ENCODE data around the gene GALNT9.
A peak's percentile ranks its signal among the peaks of the same experiment; 100 is the strongest.
"Not testable (repeated sequence)": the region's sequence is repeated elsewhere in the genome, so short reads cannot be mapped to it uniquely, and the experiment has no call there.

GALNT9 gene

DNA sequence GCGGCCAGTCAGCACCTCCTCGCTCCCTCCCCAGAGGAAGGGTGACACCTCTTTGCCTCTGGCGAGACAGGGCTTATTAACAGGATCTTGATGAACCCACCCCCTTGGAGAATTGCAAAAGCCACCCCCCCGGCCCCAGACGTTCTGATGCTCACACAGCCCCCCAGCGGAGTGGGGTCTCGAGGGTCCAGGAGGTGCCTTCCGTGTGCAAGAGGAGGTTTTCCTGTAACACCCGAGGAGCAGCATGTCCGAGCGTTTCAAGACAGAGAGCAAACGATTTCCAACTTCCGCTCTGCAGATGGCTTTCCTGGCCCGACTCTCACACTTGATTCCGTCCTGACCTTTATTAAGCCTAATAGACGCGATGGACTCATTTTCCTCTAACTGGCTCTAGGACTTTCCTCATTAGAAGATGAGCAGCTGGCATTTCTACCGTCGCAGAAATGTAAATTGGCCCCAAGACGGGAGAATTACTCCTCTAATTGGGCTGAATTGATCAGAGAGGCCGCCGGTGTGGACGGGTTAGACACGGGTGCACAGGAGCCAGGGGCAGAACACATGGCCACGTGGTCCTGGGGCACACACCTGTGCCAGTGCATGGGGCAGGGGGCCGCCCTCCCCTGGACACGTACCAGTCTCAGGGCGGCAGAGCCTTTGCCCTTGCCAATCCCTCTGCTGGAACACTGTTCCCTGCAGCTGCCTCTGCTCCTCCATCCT lies 100.8 kb downstream of the GALNT9 start:
- no peak for DNase-seq

DNA sequence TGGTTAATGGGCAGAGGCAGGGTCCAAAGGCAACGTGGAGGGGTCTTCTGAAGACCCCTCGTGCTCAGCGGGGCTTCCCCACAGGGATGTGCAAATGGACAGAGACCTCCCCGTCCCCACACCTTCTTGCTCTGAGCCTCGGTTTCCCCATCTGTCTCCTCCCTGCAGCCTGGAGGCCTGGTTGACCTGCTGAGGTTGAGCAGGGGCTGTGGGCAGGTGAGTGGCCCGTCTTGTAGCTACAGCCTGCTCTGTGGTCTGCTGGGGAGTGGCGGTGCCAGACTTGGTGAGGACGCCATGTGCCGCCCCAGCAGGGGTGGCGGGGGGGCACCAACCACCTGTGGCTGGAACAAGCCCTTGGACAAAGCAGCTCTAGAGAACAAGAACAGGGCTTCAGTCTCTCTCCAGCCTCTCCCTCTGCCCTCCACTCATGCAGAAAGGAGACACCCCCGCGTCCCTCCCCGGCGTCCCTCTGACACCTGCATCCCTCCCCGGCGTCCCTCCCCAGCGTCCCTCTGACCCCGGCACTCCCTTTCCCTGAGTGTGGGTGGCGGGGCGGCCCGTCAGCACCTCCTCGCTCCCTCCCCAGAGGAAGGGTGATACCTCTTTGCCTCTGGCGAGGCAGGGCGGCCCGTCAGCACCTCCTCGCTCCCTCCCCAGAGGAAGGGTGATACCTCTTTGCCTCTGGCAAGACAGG lies 101.5 kb downstream of the GALNT9 start:
- DNase-seq = no peak

DNA sequence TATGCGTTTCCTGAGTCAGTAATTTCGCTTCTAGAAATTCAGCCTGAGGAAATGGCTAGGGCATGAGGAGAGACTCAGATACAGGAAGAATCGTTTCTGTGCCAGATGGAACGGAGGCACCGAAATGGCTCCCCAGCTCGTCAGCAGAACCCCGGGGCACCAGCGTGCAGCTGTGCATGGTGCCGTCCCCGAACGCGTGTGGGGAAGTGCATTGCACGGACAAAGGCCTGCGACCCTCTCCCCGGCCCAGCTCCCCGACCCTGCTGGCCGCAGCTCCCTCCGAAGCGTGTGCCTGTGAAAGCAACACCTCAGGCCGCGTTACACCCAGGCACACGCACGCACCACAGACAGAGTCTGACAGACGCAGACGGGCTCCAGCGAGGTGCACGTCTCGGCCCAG lies 102.3 kb downstream of the GALNT9 start:
- no peak for DNase-seq

DNA sequence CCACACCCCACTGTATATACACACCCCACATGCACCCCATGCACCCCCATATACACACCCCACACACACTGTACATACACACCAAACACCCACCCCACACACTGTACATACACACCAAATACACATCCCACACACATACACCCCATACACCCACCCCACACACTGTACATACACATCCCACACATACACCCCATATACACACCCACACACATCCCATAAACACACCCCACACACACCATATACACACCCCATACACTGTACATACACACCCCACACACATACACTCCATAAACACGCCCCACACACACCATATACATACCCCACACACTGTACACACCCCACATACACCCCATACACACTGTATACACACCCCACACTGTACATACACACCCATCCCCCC lies 102.8 kb downstream of the GALNT9 start:
- DNase-seq = no peak

DNA sequence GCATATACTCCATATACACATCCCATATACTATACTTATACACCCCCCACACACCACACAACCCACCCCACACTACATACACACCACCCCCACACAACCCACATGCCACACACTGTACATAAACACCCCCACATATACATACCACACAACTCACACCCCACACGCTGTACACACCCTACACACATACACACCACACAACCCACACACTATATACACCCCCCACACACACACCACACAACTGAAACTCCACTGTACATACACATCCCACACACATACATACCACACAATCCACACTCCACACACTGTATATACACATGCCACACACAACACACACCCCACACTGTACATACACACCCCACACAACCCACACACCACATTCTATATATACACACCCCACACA lies 104.2 kb downstream of the GALNT9 start:
- no peak for DNase-seq

DNA sequence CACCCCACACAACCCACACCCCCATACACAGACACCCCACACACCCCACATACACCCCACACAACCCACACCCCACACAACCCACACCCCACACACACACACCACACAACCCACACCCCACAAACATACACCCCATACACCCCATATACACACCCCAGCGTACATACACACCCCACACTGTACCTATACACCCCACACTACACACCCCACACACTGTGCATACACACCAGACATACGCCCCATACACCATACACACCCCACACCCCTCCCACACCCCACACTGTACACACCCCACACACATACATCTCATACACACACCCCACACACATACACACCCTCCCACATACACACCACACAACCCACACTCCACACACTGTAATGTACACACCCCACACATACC lies 104.9 kb downstream of the GALNT9 start:
- DNase-seq = no peak

DNA sequence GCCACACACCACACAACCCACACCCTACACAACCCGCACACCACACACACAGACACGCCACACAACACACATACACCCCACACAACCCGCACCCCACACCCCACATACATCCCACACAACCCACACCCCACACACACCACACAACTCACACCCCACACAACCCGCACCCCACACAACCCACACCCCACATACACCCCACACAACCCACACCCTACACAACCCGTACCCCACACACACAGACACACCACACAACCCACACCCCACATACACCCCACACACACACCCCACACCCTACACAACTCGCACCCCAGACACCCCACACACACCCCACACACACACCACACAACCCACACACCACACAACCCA lies 106.6 kb downstream of the GALNT9 start:
- DNase-seq = no peak

DNA sequence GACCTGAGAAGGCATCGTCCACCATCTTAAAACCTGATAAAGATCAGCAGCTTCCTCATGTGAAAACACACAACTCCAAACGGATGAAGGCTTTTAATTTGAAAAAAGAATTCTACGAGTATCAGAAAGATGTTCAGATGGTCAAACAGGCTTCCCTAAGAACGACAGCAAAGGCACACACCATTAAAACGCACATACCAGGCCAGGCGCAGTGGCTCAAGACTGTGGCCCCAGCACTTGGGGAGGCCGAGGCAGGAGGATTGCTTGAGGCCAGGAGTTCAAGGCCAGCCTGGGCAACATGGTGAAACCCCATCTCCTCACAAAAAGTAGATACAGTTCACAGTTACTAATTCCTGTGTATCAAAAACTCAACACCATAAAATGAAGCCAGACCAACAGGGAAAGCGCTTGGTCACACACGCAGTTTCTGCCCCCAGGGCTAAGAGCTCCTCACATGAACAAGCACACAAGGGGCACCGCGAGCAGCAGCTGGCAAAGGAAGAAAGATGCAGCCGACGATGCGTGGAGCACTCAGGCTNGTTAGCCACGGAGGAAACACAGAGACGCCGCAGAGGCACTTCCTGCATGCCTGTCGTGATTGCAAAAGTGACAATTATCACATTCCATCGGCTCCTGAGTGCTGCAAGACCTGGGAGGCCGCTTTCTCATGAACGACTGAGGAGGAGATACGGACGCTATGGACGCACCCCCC lies 107.1 kb downstream of the GALNT9 start:
- peak; percentile 53 for DNase-seq

DNA sequence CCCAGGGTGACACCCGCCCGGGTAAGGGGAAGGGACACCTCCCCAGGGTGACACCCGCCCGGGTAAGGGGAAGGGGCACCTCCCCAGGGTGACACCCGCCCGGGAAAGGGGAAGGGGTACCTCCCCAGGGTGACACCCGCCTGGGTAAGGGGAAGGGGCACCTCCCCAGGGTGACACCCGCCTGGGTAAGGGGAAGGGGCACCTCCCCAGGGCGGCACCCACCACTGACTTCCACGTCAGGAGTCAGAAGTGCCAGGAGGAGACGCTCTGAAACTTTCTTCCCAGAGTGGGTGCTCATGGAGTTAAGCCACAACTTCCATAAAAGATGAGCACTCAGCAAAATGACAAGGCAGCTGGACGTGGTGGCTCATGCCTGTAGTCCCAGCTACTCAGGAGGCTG lies 109.6 kb downstream of the GALNT9 start:
- DNase-seq = not testable (repeated sequence)

DNA sequence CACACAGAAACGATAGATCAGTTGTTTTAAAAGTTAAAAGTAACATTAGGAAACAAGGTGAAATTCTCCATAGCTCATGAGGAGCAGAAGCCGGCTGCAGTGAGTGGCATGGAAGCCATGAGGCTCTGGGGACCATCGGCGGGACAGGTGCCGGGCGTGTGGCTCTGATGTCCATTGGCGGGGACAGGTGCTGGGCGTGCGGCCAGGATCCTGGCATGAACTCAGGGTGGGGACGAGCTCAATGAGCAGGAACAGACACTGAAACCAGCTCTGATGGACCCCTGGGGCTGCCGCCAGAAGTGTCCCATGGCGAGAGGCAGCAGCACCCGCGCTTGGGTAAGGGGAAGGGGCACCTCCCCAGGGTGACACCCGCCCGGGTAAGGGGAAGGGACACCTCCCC lies 110.1 kb downstream of the GALNT9 start:
- DNase-seq = no peak

DNA sequence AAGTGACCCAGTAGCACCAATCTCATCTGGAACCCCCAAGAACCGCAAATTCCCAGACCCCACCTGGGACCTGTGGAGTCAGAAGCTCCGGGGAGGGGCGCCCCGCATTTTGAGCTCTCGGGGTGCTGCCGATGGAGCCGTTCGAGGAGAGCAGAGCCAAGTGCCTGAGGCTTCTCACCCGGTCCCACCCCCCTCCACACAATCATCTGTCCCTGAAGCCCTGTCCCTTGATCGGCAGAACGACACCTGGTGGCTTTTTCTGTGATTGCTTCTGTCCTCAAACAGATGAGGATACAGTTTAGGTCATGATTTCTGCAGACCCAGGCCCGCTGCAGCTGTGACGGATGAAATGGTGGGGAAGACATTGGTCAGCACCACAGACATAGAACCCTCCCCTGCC lies 110.5 kb downstream of the GALNT9 start:
- peak; percentile 60 for DNase-seq

DNA sequence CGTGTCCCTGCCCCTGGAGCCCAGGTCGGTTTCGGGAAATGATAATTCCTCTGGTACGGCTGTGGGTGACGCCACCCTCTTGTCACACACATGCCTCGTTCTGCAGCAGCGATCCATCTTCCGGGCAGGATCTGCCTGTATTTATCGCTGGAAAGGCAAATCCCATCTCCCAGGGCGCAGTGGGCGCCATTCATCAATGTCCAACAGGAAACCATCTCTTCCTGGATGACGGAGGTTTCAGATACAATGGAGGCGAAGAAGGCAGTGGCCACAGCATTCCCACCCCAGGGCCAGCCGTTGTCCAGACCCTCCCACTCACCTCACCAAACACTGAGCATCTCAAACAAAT lies 110.9 kb downstream of the GALNT9 start:
- DNase-seq = no peak

DNA sequence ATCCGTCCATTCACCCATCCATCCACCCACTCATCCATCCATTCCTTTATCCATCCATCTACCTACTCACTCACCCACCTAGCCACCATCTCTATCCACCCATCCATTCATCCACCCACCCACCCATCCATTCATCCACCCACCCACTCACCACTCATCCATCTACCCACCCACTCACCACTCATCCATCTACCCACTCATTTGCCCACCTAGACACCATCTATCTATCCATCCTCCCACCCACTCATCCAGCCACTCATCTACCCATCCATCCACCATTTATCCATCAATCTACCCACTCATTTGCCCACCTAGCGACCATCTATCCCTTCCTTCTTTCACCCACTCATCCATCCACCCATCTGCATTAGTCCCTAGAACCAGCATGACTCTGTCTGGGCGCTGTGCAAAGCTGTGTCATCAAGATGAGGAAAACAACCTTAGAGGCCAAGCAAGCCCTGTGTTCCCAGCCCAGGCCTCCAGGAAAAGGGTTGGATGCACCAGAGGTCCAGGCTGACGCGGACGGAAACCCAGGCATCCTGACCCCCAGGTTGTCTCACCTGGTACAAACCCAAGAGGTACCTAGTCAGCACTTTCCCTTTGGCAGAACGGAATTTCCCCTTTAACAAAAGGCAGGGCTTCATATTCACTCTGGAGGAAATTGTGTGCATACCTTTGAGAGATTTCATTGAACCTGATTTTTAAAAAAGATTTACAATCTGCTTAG lies 111.4 kb downstream of the GALNT9 start:
- DNase-seq = no peak

DNA sequence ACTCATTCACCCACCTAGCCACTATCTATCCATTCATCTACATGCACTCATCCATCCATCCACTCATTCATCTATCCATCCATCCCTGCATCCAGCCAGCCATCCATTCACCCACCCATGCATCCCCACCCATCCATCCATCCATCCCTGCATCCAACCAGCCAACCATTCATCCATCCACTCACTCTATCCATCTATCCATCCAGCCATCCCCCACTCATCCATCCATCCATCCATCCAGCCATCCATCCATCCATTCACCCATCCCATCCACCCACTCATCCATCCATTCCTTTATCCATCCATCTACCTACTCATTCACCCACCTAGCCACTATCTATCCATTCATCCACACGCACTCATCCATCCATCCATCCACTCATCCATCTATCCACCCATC lies 112.0 kb downstream of the GALNT9 start:
- DNase-seq = no peak

DNA sequence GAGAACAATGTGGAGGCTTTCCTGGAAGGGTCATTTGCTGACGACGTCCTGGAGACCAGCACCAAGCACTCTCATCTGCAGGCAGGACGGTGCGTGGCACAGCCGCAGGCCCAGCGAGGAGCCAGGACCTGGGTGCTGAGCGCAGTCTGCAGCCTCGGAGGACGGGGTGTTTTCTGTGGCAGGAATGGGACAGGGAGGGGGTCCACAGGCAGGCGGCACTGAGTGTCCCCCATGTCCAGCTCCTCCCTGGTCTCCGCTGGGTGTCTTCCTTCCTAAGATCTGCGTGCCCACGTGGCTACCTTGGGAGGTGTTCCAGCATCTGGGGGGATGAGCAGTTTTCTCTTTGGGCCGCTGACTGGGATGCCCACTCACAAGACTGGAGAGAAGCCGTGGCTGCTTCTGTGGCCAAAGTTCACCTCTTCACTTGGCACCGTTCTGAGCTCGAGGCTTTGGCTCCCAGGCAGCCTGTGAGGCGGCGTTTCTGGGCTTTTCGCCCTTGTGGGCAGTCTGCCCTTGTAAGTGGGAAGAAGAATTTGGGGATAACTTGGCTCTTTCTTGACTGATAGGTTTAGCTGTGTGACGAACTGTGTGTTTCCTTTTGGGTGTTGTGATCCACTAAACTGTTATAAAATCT lies 112.9 kb downstream of the GALNT9 start:
- no peak for DNase-seq

DNA sequence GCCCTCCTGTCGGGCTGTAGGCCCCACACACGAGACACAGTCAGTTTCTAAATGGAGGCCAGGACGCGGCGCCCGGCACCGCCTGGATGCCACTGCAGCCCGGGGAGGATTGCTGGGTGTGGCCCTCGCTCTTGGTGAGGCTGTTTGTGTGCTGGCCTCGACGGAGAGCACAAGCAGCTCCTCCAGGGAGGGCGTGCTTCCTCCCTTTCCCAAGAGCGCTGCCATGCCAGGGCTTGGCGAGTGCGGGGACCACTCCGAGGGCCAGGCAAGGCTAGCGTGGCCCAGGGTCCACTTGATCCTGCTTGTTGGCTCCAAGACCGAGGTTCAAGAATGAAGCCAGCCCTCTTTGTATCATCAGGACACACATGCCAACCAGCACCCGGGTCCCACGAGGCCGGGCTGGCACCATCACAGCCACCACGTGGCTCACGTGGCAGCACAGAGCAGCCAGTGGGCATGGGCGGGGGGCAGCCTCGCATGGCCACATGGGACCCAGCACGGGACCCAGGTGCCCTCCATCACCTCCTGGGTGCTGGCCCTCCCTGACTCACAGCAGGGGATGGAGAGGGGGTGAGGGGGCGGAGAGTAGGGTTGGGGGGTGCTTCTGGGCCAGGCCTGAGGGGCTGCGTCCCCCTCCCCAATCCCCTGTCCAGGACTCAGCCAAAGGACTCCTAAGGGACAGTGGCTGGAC lies 113.9 kb downstream of the GALNT9 start:
- no peak for DNase-seq

DNA sequence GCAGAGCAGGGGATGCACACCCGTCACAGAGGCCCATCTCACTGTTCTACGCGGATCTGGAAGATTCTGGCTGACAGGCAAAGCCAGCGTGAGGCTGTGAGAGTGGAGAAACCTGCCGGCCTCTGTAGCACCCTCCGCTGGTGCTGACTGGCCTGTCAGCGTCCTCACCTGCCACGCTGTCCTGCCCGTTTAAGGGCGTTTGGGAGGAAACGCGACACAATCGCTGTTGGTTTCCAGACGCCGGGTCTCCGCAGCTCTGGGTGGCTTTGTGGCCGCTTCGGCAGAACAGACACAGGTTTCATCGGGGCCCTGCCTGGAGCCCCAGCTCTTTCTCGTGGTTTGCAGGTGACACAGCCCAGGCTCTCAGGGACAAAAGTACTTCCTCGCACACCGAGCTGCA lies 114.5 kb downstream of the GALNT9 start:
- DNase-seq = no peak

DNA sequence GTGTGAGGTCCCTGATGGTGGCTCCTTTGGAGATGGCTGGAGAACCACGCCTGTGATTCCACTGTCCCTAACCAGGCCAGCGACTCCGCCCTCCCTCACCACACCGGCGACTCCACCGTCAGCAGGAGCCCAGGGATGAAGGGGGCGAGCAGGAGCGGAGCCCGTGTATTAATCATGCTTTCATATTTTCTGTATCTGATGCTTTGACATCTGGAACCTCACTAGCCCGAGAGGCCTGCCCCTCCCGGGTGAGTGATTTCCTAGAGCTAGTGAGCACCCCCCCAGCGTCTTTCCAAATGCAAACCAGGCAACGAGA lies 115.3 kb downstream of the GALNT9 start:
- DNase-seq = no peak

DNA sequence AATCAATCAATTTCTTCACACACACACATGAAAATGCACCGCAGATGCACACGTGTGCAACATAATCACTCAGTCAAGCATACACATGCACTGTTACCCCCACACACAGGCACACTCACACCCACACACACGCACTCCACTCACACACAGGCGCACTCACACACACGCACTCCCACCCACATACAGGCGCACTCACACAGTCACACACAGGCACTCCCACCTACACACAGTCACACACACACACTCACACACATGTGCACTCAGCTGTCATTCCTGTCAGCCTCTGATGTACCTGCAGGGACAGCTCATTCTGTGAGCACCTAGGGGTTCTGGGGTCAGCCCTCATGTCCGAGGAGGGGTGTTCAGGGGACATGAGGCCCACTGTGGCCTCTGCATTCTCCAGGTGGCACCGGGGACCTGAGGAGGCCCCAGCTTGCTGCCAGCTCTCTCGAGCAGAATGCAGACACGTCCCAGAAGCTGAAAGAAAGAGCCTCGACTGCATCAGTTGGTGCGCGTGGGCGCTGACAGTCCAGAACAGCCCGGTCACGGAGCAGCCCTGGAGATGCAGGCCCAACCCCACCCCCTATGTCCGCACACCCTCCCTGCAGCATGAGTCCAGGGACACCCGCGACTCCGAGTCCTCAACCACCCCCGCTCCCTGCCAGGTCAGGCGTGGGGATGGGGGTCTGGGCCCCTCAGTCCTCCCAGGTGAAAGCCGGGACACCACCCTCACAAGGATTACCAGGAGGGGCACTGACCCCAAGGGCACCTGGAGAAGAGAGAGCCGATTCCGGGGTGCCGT lies 115.8 kb downstream of the GALNT9 start:
- DNase-seq = no peak

DNA sequence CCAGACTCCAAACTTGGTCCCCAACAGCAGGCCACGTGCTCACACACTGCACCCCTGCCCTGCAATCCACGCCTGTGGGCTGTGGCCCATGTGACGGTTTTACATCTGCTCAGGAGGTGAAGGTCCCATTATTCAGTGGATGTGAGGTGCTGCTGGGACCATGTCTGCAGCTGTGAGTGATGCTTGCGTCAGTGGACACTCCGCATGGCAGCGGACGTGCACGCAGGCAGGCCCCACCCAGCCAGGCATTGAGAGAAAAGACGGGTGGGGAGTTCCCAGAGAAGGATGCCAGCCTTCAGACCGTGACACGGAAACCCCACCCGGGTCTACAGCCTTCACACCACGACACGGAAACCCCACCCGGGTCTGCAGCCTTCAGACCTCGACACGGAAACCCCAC lies 117.6 kb downstream of the GALNT9 start:
- peak; percentile 57 for DNase-seq

DNA sequence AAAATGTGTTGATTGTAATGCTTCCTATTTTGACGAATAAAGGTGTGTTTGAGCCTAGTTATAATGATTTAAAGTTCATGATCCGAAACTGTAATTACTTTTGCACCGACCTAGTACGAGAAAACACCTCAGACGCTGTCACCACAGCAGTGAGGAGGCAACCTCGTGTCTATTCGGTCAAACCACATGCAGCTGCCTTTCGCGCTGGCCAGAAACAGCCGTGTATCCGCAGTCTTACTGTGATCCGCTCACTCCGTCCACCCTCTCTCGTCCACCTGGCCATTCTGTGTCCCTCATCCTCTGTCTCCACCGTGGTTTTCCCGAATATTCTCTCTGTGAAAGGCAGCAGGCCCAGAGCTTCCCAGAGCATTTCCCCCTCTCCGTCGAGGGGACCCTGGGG lies 118.1 kb downstream of the GALNT9 start:
- no peak for DNase-seq
